ENCODE results near the gene PTPRN.

The PTPRN gene

GRCh38 chr2:219309278-219309677, at the start of gene PTPRN:
Gene PTPRN, minus strand, starts transcription at chr2:219309401. Its CDS starts 69 bp downstream, at chr2:219309332.
- Histone ChIP-seq H3K9me2 (replicated peaks; ENCODE audit: insufficient read depth, low read length) (no peaks in the 10 kb centered on the region), H3K27ac (ENCODE audit: low read depth, low read length) (no peak within 1 kb of the TSS), H3K4me3 (ENCODE audit: insufficient read depth, low read length, poor library complexity, severe bottlenecking) (no peak within 1 kb of the TSS), H3K27me3 (ENCODE audit: low read length) (no peaks in the 10 kb centered on the region), H3F3A (ENCODE audit: insufficient read depth) (no peaks in the 10 kb centered on the region), H3K79me2 (ENCODE audit: insufficient read depth, low read length) (no peaks in the 10 kb centered on the region), H3K4me2 (ENCODE audit: low read depth, low read length, poor library complexity, severe bottlenecking) (no peak within 1 kb of the TSS), H2AFZ (ENCODE audit: low read depth, low read length, severe bottlenecking) (no peak within 1 kb of the TSS), H3K9ac (ENCODE audit: low read length) (no peak within 1 kb of the TSS), H3K9me3 (ENCODE audit: insufficient read depth, low read length) (no peaks in the 10 kb centered on the region), H3K36me3 (ENCODE audit: low read length) (no peaks in the 10 kb centered on the region), H4K20me1 (ENCODE audit: low read depth, low read length) (no peaks in the 10 kb centered on the region)
- TF ChIP-seq EZH2phosphoT487 (conservative IDR thresholded peaks at IDR 0.05; ENCODE audit: low read length) = no peak
- TF ChIP-seq CTCF (IDR thresholded peaks at IDR 0.05; ENCODE audit: insufficient read depth, low read length, poor library complexity, severe bottlenecking) = no peak

DNA sequence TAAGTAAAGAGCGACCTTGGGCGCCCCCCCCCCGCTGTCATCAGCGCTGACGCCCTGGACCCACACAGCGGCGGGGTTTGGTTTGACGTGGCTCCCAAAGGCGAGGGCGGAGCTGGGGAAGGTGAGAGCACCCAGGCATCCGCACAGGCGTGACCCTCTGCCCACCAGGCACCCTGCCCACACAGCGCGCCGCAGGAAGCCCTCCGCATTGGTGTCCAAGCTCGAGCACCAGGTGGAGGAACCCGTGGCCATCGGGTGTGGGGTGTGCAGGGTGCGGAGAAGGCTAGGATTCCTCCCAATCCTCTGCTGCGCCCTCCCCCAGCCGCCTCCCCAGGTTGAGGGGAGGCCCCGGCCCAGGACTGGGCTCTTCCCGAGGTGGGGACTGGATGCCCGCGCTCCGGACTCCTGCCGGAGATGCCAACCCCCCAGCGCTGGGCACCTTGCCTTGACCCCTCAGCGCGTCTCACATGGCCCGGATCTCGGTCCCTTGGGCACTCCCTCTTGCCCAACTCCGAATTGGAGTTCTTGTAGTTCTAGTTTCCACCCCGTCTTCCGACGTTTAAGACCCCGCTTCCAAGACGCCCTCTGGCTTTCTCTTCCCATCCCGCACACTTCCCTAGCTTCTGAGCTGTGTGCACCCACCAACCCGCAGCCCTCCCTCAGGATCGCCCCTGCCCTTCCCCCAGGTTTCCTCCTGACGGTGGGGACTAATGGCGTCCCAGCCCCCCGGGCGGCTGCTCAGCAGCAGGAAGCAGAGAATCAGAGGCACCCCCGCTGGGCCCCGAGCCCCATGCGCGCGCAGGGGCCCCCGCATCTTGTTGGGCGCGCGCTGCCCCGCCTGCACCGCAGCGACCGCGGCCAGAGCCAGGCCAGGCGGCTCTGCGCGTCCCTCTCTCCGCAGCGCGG, 49.2 kb upstream of the PTPRN start:
- Histone ChIP-seq H3K9me3 (ENCODE audit: insufficient read depth, low read length) (no peaks in the 10 kb centered on the region), H3K27me3 (ENCODE audit: low read length) (no peaks in the 10 kb centered on the region), H3K4me2 (ENCODE audit: low read depth, low read length, poor library complexity, severe bottlenecking) (no peak overlapping the region), H3K9ac (ENCODE audit: low read length) (no peak overlapping the region), H3K36me3 (ENCODE audit: low read length) (no peaks in the 10 kb centered on the region), H3K9me2 (replicated peaks; ENCODE audit: insufficient read depth, low read length) (no peaks in the 10 kb centered on the region), H3K27ac (ENCODE audit: low read depth, low read length) (no peak overlapping the region), H2AFZ (ENCODE audit: low read depth, low read length, severe bottlenecking) (no peak overlapping the region), H3F3A (ENCODE audit: insufficient read depth) (no peaks in the 10 kb centered on the region), H3K4me3 (ENCODE audit: insufficient read depth, low read length, poor library complexity, severe bottlenecking) (no peak overlapping the region), H3K79me2 (ENCODE audit: insufficient read depth, low read length) (no peaks in the 10 kb centered on the region), H4K20me1 (ENCODE audit: low read depth, low read length) (no peaks in the 10 kb centered on the region)
- TF ChIP-seq EZH2phosphoT487 (conservative IDR thresholded peaks at IDR 0.05; ENCODE audit: low read length) (no peak), CTCF (IDR thresholded peaks at IDR 0.05; ENCODE audit: insufficient read depth, low read length, poor library complexity, severe bottlenecking) (no peak)

GRCh38 chr2:219356834-219357233, 47.6 kb upstream of the PTPRN start:
- no peak for TF ChIP-seq CTCF (IDR thresholded peaks at IDR 0.05; ENCODE audit: insufficient read depth, low read length, poor library complexity, severe bottlenecking)
- TF ChIP-seq EZH2phosphoT487 (conservative IDR thresholded peaks at IDR 0.05; ENCODE audit: low read length) = no peak
- H2AFZ ChIP-seq (ENCODE audit: low read depth, low read length, severe bottlenecking) = no peak overlapping the region
- no peaks in the 10 kb centered on the region for H3K27me3 ChIP-seq (ENCODE audit: low read length)
- H3K79me2 ChIP-seq (ENCODE audit: insufficient read depth, low read length) = no peaks in the 10 kb centered on the region
- no peak overlapping the region for H3K9ac ChIP-seq (ENCODE audit: low read length)
- H4K20me1 ChIP-seq (ENCODE audit: low read depth, low read length) = no peaks in the 10 kb centered on the region
- H3K36me3 ChIP-seq (ENCODE audit: low read length) = no peaks in the 10 kb centered on the region
- no peak overlapping the region for H3K27ac ChIP-seq (ENCODE audit: low read depth, low read length)
- no peaks in the 10 kb centered on the region for H3K9me2 ChIP-seq (replicated peaks; ENCODE audit: insufficient read depth, low read length)
- H3K4me2 ChIP-seq (ENCODE audit: low read depth, low read length, poor library complexity, severe bottlenecking) = no peak overlapping the region
- H3K9me3 ChIP-seq (ENCODE audit: insufficient read depth, low read length) = no peaks in the 10 kb centered on the region
- no peaks in the 10 kb centered on the region for H3F3A ChIP-seq (ENCODE audit: insufficient read depth)
- no peak overlapping the region for H3K4me3 ChIP-seq (ENCODE audit: insufficient read depth, low read length, poor library complexity, severe bottlenecking)
